ENCODE measurements around the gene TNFRSF12A.

TNFRSF12A gene, protein sequence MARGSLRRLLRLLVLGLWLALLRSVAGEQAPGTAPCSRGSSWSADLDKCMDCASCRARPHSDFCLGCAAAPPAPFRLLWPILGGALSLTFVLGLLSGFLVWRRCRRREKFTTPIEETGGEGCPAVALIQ

DNA sequence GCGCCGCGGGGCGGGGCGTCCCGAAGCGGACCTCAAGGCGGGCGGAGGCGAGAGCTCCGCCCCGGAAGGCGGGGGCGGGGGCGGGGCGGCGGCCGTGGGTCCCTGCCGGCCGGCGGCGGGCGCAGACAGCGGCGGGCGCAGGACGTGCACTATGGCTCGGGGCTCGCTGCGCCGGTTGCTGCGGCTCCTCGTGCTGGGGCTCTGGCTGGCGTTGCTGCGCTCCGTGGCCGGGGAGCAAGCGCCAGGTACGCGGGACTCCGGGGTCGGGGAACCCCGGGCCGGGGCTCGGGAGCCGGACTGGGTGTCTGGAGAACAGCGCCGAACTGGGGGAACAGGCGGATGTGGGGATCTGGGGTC lies at the start of gene TNFRSF12A:
TNFRSF12A (plus strand) TSS at position 122 of the 357 bp plus-strand sequence; CDS start at position 152, 30 bp downstream.
- Histone ChIP-seq H3K4me3 (peak within 1 kb of the TSS; percentile 83), H3K27ac (no peak within 1 kb of the TSS), H3K36me3 (ENCODE audit: insufficient read depth, low read length) (no peaks in the 10 kb centered on the region), H3K9ac (ENCODE audit: insufficient read length) (peak within 1 kb of the TSS; percentile 64), H3K9me3 (ENCODE audit: low read depth, low read length) (no peaks in the 10 kb centered on the region)
- DNase-seq (ENCODE audit: low read depth, low spot score), result no peak
- TF ChIP-seq POLR2AphosphoS5 (IDR thresholded peaks at IDR 0.05; ENCODE audit: borderline replicate concordance, low read depth, low read length), result peak; percentile 64; the same call in 1 of the 2 replicates
- TF ChIP-seq FOXP2 (optimal IDR thresholded peaks at IDR 0.05; ENCODE audit: control extremely low read depth, extremely low read length, insufficient read depth), result no peak

DNA sequence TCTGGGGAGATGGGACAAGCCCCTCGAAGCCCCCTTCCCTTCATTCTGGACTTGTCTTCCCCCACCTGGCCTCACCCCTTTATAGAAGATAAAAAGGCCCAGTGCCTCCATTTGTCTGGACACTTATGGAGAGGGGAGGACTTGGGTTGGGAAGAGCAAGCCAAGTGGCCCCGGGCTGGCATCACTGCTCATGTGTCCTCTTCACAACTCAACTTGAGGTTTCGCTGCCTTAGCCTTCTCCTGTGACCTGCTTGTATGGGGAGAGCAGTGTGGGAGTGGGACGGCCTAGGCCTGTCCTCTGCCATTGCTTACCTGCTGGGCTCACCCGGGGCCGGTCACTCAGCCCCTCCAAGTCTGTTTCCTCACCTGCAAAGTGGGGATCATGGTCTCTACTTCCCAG lies 49.6 kb upstream of the TNFRSF12A start:
- H3K27ac ChIP-seq, result peak overlapping the region; percentile 5; the same call in 1 of the 2 replicates
- peak overlapping the region; percentile 81 for H3K9ac ChIP-seq (ENCODE audit: insufficient read length)
- DNase-seq (ENCODE audit: low read depth, low spot score), result no peak
- H3K4me3 ChIP-seq, result peak overlapping the region; percentile 88
- no peaks in the 10 kb centered on the region for H3K9me3 ChIP-seq (ENCODE audit: low read depth, low read length)
- no peak for TF ChIP-seq EZH2 (IDR thresholded peaks at IDR 0.05)
- TF ChIP-seq FOXP2 (optimal IDR thresholded peaks at IDR 0.05; ENCODE audit: control extremely low read depth, extremely low read length, insufficient read depth), result no peak
- TF ChIP-seq POLR2AphosphoS5 (IDR thresholded peaks at IDR 0.05; ENCODE audit: borderline replicate concordance, low read depth, low read length), result no peak
- H3K36me3 ChIP-seq (ENCODE audit: insufficient read depth, low read length), result peaks cover 15% of the 10 kb centered on the region; the same call in 1 of the 2 replicates

DNA sequence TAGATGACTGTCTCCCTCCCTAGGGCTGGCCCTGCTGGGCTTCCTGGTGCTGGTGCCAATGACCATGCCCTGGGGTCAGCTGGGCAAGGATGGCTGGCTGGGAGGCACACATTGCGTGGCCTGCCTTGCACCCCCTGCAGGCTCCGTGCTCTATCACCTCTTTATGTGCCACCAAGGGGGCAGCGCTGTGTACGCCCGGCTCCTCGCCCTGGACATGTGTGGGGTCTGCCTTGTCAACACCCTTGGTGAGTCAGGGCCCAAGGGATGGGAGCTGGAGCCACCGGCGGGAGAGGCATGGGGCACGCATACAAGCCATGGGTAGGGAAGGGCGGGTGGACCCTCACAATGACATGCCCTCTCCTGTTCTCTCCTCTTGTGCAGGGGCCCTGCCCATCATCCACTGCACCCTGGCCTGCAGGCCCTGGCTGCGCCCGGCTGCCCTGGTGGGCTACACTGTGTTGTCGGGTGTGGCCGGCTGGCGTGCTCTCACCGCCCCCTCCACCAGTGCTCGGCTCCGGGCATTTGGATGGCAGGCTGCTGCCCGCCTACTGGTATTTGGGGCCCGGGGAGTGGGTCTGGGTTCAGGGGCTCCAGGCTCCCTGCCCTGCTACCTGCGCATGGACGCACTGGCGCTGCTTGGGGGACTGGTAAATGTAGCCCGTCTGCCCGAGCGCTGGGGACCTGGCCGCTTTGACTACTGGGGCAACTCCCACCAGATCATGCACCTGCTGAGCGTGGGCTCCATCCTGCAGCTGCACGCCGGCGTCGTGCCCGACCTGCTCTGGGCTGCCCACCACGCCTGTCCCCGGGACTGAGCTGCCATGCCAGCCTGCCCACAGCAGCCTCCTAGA lies 48.8 kb upstream of the TNFRSF12A start:
- Histone ChIP-seq H3K36me3 (ENCODE audit: insufficient read depth, low read length) (peaks cover 20% of the 10 kb centered on the region; the same call in 1 of the 2 replicates), H3K27ac (no peak overlapping the region), H3K9me3 (ENCODE audit: low read depth, low read length) (no peaks in the 10 kb centered on the region), H3K9ac (ENCODE audit: insufficient read length) (no peak overlapping the region), H3K4me3 (peak overlapping the region; percentile 88)
- no peak for TF ChIP-seq EZH2 (IDR thresholded peaks at IDR 0.05)
- peak; percentile 33; the same call in 1 of the 2 replicates for TF ChIP-seq POLR2AphosphoS5 (IDR thresholded peaks at IDR 0.05; ENCODE audit: borderline replicate concordance, low read depth, low read length)
- no peak for TF ChIP-seq FOXP2 (optimal IDR thresholded peaks at IDR 0.05; ENCODE audit: control extremely low read depth, extremely low read length, insufficient read depth)
- no peak for DNase-seq (ENCODE audit: low read depth, low spot score)

GRCh38 chr16:2971985-2972784 lies 48.0 kb upstream of the TNFRSF12A start:
- H3K9me3 ChIP-seq (ENCODE audit: low read depth, low read length), result no peaks in the 10 kb centered on the region
- peaks cover 20% of the 10 kb centered on the region; the same call in 1 of the 2 replicates for H3K36me3 ChIP-seq (ENCODE audit: insufficient read depth, low read length)
- TF ChIP-seq FOXP2 (optimal IDR thresholded peaks at IDR 0.05; ENCODE audit: control extremely low read depth, extremely low read length, insufficient read depth) (no peak), POLR2AphosphoS5 (IDR thresholded peaks at IDR 0.05; ENCODE audit: borderline replicate concordance, low read depth, low read length) (no peak; the same call in 1 of the 2 replicates), EZH2 (IDR thresholded peaks at IDR 0.05) (no peak)
- no peak for DNase-seq (ENCODE audit: low read depth, low spot score)
- no peak overlapping the region for H3K9ac ChIP-seq (ENCODE audit: insufficient read length)
- H3K4me3 ChIP-seq, result no peak overlapping the region
- H3K27ac ChIP-seq, result no peak overlapping the region

GRCh38 chr16:2973093-2973492 lies 47.1 kb upstream of the TNFRSF12A start:
- H3K9ac ChIP-seq (ENCODE audit: insufficient read length), result no peak overlapping the region
- H3K27ac ChIP-seq, result peak overlapping the region; percentile 51; the same call in 1 of the 2 replicates
- TF ChIP-seq POLR2AphosphoS5 (IDR thresholded peaks at IDR 0.05; ENCODE audit: borderline replicate concordance, low read depth, low read length), result peak; percentile 43
- no peak for TF ChIP-seq EZH2 (IDR thresholded peaks at IDR 0.05)
- H3K4me3 ChIP-seq, result no peak overlapping the region
- no peak for DNase-seq (ENCODE audit: low read depth, low spot score)
- no peaks in the 10 kb centered on the region for H3K9me3 ChIP-seq (ENCODE audit: low read depth, low read length)
- H3K36me3 ChIP-seq (ENCODE audit: insufficient read depth, low read length), result peaks cover 20% of the 10 kb centered on the region; the same call in 1 of the 2 replicates

- H3K36me3 ChIP-seq (ENCODE audit: insufficient read depth, low read length), result peaks cover 20% of the 10 kb centered on the region; the same call in 1 of the 2 replicates
- TF ChIP-seq POLR2AphosphoS5 (IDR thresholded peaks at IDR 0.05; ENCODE audit: borderline replicate concordance, low read depth, low read length), result peak; percentile 1; the same call in 1 of the 2 replicates
- TF ChIP-seq FOXP2 (optimal IDR thresholded peaks at IDR 0.05; ENCODE audit: control extremely low read depth, extremely low read length, insufficient read depth), result no peak
- no peaks in the 10 kb centered on the region for H3K9me3 ChIP-seq (ENCODE audit: low read depth, low read length)
- H3K4me3 ChIP-seq, result no peak overlapping the region
- H3K9ac ChIP-seq (ENCODE audit: insufficient read length), result no peak overlapping the region
- H3K27ac ChIP-seq, result peak overlapping the region; percentile 51; the same call in 1 of the 2 replicates
- DNase-seq (ENCODE audit: low read depth, low spot score), result no peak
Measured at GRCh38 chr16:2973605-2974318, 46.4 kb upstream of the TNFRSF12A start.

DNA sequence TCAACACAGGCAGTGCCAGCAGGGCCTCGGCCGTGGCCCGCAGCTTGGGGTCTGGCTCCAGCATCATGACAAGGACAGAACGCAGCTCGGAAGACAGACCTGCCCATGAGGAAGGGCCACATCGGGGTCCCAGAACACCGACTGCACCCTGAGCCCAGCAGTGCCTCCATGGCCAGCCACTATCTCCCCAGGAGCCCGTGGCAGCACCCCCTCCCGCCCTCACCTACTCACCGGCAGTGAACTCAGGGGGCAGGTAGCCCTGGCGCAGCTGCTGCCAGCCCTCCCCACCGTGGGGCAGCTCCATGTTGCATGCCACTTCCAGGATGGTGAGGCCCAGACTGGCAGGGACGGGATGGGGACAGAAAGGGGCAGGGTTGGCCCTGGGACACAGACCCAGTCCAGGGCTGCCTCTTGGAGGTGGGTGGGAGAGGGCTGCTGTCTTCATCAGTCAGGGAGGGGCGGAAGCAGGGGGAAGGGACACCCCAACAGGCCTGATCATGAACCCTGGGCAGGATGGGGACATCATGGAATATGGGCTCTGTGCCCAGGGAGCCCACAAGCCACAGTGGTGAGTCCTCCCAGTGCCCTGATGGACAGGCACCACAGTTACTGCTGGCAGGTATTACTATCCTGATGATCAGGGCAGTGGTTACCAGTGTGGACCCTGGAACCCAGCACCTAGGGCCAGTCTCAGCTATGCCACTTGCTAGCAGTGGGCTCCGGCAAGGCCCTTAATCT lies 45.7 kb upstream of the TNFRSF12A start:
- H3K4me3 ChIP-seq, result no peak overlapping the region
- no peak overlapping the region for H3K9ac ChIP-seq (ENCODE audit: insufficient read length)
- no peak for DNase-seq (ENCODE audit: low read depth, low spot score)
- no peak overlapping the region for H3K27ac ChIP-seq
- TF ChIP-seq POLR2AphosphoS5 (IDR thresholded peaks at IDR 0.05; ENCODE audit: borderline replicate concordance, low read depth, low read length), result no peak
- TF ChIP-seq EZH2 (IDR thresholded peaks at IDR 0.05), result no peak
- TF ChIP-seq FOXP2 (optimal IDR thresholded peaks at IDR 0.05; ENCODE audit: control extremely low read depth, extremely low read length, insufficient read depth), result no peak
- H3K9me3 ChIP-seq (ENCODE audit: low read depth, low read length), result no peaks in the 10 kb centered on the region
- H3K36me3 ChIP-seq (ENCODE audit: insufficient read depth, low read length), result peaks cover 20% of the 10 kb centered on the region; the same call in 1 of the 2 replicates

All from SK-N-MC (cell line).